GM10266 (cell line): ENCODE results near the gene CD300LD.
"Not testable (repeated sequence)": the region's sequence is repeated elsewhere in the genome, so short reads cannot be mapped to it uniquely, and the experiment has no call there.

ENCODE experiments used
- DNase-seq: peaks from one replicate; pipeline ENCODE4 v3.0.0; 2012; ENCODE audit errors: extremely low spot score
- TF ChIP-seq, protein P1 (sequence below): IDR thresholded peaks from 2 replicates; pipeline ENCODE4 v1.5.1; 2012; ENCODE audit warnings: mild to moderate bottlenecking, low read depth; ENCODE audit not compliant: control insufficient read depth, insufficient read depth; ENCODE audit errors: missing control alignments

CD300LD gene

DNA sequence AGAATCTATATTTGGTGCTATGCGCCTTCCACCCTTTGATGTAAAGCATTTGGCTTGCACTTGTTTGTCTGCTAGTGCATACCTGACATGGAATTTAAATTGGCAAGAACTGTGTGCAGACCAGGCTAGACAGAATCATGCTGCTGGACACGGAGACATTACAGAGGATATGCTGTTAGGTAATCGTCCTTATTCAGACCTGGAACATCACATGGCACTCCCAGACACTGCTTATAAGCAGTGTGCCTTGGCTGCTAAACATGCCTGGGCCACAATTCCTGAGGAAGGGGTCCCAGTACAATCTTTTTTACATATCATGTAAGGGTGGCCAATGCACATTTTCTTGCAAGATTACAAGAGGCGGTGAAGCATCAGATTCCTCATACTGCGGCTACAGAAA is 6.4 kb downstream of the CD300LD start:
- TF ChIP-seq, protein P1, sequence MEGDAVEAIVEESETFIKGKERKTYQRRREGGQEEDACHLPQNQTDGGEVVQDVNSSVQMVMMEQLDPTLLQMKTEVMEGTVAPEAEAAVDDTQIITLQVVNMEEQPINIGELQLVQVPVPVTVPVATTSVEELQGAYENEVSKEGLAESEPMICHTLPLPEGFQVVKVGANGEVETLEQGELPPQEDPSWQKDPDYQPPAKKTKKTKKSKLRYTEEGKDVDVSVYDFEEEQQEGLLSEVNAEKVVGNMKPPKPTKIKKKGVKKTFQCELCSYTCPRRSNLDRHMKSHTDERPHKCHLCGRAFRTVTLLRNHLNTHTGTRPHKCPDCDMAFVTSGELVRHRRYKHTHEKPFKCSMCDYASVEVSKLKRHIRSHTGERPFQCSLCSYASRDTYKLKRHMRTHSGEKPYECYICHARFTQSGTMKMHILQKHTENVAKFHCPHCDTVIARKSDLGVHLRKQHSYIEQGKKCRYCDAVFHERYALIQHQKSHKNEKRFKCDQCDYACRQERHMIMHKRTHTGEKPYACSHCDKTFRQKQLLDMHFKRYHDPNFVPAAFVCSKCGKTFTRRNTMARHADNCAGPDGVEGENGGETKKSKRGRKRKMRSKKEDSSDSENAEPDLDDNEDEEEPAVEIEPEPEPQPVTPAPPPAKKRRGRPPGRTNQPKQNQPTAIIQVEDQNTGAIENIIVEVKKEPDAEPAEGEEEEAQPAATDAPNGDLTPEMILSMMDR: no peak
- DNase-seq: no peak

DNA sequence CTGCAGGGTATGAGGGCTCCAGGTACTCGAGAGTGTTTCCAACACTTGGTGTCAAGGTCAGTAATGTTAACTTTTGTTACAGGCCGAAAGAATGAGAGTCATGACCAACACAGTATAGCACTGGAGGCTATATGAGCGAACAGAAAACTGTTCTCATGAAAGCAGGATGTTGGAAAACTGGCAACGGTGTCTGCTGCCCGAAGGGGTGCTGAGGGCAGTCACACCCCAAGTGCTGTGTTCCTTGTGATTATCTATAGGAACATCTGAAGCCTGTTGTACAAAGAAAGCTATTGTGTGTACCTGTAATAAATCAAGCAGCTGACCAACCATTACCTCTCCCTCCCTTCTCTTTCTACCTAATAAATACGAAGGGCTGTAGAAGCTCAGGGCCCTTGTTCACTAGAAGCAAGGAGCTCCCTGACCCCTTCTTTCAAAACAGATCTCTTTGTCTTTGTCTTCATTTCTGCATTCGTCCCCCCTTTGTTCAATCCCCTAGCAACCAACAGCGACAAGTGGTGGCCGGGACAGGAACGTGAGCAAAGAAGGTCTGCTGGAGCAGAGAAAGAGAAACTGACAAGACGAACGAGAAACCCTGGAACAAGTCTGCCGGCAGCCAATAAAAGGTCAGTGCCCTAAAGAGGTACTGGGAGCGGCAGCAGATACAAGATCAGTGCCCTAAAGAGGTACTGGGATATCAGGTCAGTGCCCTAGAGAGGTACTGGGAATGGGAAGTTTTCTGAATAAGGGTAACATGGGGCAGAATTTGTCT is 7.6 kb downstream of the CD300LD start:
- TF ChIP-seq, protein P1: no peak
- no peak for DNase-seq

DNA sequence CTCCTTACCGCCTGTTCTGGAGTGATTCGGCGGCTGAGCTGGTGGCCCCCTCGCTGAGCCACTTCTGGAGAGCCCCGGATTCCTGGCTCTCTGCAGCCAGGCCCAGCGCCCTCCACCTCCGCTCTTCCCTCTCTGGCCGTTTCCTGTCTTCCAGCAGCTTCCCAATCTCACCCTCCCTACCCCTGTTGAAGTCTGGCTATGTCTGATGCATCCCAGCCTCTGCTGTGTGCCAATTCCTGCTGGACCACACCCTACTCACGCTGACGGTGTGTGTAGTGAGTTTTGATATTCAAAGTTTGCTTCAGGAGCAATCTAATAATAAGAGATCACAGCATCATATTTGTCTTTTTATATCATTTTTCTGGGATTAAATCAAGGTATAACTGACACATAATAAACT is 9.4 kb downstream of the CD300LD start:
- TF ChIP-seq, protein P1: no peak

DNA sequence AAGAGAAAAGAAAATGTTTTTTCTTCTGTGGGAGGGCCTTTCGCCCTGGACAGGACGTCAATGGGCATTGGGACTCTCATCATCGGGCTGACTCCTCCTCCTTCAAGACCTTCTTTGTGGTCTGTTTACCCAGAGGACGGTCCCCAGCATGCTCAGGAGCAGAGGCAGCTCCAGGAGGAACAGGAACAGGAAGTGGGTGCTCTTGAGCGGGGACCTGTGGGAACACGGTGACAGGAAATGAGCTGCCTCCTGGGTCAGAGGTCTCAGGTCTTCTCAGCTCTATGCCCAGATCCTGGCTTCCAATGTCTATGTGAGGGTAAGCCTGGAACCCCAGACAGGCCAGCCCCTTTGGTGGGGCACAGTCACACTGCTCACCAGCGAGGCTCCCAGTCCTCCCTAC is 12.2 kb downstream of the CD300LD start:
- TF ChIP-seq, protein P1: no peak
- DNase-seq: no peak

More for the DNA sequence above, 9.4 kb downstream of the CD300LD start:
- DNase-seq: no peak

DNA sequence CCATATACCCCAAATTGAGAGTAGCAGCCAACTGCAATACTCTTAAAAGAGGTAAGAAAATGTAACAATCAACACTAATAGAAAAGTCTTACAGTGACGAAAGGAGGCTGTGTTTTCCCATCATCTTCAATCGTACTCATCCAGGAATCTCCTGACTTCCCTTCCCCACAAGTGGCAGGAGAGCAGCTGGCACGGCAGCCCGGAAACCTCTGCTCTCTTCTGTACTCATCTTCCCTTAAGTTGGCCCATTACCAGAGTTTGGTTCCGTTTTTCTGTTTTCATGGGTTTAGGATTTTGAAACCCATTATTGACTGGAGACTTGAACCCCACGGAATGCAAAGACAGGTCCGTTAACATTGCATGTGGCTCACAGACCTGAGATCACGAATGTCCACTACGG is 13.1 kb downstream of the CD300LD start:
- no peak for DNase-seq
- TF ChIP-seq, protein P1: no peak

DNA sequence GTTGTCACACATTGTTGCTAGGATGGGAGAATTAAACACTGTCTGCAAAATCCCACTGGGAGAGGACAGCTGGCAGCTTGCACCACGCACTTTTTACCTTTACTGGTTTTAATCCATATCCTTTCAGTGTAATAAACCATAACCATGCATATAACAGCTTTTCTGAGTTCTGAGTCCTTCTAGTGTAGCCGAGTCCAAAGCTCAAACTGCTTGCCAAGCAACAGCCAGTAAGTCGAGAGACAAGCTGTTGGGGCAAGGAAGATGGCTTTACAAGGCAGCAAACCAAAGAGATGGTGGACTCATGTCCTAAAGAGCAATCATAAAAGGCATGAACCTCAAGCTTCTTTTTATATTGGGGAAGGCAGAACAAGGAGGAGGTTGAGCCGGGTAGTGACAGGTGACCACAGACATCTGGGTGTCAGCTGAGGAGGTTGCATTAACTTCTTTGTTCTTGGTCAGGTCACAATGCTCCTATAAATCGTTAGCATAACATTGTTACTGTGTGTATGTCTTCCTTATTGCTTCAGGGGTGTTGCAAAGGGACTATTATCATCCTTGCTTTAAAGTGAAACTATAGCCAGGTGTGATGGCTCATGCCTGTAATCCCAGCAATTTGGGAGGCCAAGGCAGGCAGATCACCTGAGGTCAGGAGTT is 17.5 kb downstream of the CD300LD start:
- TF ChIP-seq, protein P1: no peak
- DNase-seq: no peak

DNA sequence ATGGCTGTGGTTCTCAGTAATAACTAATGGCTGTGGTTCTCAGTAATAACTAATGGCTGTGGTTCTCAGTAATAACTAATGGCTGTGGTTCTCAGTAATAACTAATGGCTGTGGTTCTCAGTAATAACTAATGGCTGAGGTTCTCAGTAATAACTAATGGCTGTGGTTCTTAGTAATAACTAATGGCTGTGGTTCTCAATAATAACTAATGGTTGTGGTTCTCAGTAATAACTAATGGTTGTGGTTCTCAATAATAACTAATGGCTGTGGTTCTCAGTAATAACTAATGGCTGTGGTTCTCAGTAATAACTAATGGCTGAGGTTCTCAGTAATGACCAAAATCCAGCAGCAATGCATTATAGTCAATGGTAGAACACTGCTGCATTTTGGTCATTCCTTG is 18.4 kb downstream of the CD300LD start:
- DNase-seq: not testable (repeated sequence)
